SK-N-SH (cell line): Measurements from ENCODE around the gene TSEN2. TPM values are rescaled to one million over a fixed set of nuclear protein-coding genes. Genes with fewer than 3 reads are reported as not detected.
A peak's percentile ranks its signal among the peaks of the same experiment; 100 is the strongest.

Experiments used
- CTCF ChIA-PET: fragments of 300-600, 350-600 bp; formaldehyde crosslinking; extraction: SDS; loops from one replicate; lab custom pipeline; 2021; lab: Yijun Ruan, JAX
- POLR2A ChIA-PET: fragments of 350-600 bp; sonication (Branson Sonifier 250); formaldehyde crosslinking; extraction: SDS; loops from one replicate; lab custom pipeline; 2020; ENCODE audit warnings: antibody characterized with exemption, inconsistent platforms; lab: Yijun Ruan, JAX
- DNase-seq: peaks from one replicate; pipeline ENCODE4 v3.0.0; 2012
- H2AFZ ChIP-seq: fragments of 200-600 bp; sonication (generic); 2 replicates; pipeline ENCODE4 v1.8.1; 2016; ENCODE audit warnings: antibody characterized with exemption, mild to moderate bottlenecking, low read depth
- H3F3A ChIP-seq: fragments of 200-600 bp; sonication (generic); replicated peaks from 2 replicates; pipeline ENCODE3; 2016; ENCODE audit warnings: antibody characterized with exemption, mild to moderate bottlenecking; ENCODE audit not compliant: insufficient read depth
- H3K27ac ChIP-seq, 2 experiments: fragments of 200-500 bp in 1 of 2; fragments of 200-600 bp in 1 of 2; sonication (Bioruptor generic) in 1 of 2; sonication (generic), shearing (Covaris generic) in 1 of 2; 2 replicates each; pipeline versions ENCODE4 v1.5.1 to v1.6.1; 2014 to 2016; ENCODE audit warnings: low read depth in 2 of 2, inconsistent platforms in 1 of 2, low read length in 1 of 2, mild to moderate bottlenecking in 1 of 2, mixed read lengths in 1 of 2
- H3K27me3 ChIP-seq: fragments of 200-600 bp; sonication (generic), shearing (Covaris generic); 2 replicates; pipeline ENCODE4 v1.6.1; 2016; ENCODE audit warnings: mixed run types; ENCODE audit not compliant: insufficient read depth
- H3K36me3 ChIP-seq, 2 experiments: fragments of 200-500 bp in 1 of 2; fragments of 200-600 bp in 1 of 2; sonication (Bioruptor generic) in 1 of 2; sonication (generic) in 1 of 2; replicated peaks in 1 of 2; 2 replicates each; pipeline versions ENCODE3 to v1.5.1; 2014 to 2016; ENCODE audit warnings: low read length in 1 of 2, mild to moderate bottlenecking in 1 of 2; ENCODE audit not compliant: insufficient read depth in 2 of 2, control insufficient read depth in 1 of 2
- H3K4me1 ChIP-seq, 2 experiments: fragments of 200-500 bp in 1 of 2; fragments of 200-600 bp in 1 of 2; sonication (Bioruptor generic) in 1 of 2; sonication (generic), shearing (Covaris generic) in 1 of 2; 2 replicates each; pipeline versions ENCODE4 v1.5.1 to v1.6.1; 2014 to 2016; ENCODE audit warnings: low read depth in 1 of 2, low read length in 1 of 2, mixed run types in 1 of 2; ENCODE audit not compliant: insufficient read depth in 2 of 2, control insufficient read depth in 1 of 2
- H3K4me2 ChIP-seq: fragments of 200-600 bp; sonication (generic), shearing (Covaris generic); 2 replicates; pipeline ENCODE4 v1.6.1; 2017; ENCODE audit warnings: mixed run types
- H3K4me3 ChIP-seq, 2 experiments: fragments of 200-500 bp in 1 of 2; fragments of 200-600 bp in 1 of 2; sonication (Bioruptor generic) in 1 of 2; sonication (generic), shearing (Covaris generic) in 1 of 2; 2 replicates each; pipeline versions ENCODE4 v1.5.1 to v1.8.1; 2014 to 2016; ENCODE audit warnings: low read depth in 2 of 2, inconsistent platforms in 1 of 2, low read length in 1 of 2, mild to moderate bottlenecking in 1 of 2, mixed read lengths in 1 of 2, moderate library complexity in 1 of 2
- H3K79me2 ChIP-seq: fragments of 200-600 bp; sonication (generic); 2 replicates; pipeline ENCODE4 v1.8.1; 2017; ENCODE audit warnings: mild to moderate bottlenecking; ENCODE audit not compliant: insufficient read depth
- H3K9ac ChIP-seq: fragments of 200-600 bp; sonication (generic); 2 replicates; pipeline ENCODE4 v1.6.1; 2017; ENCODE audit warnings: mixed run types
- H3K9me2 ChIP-seq: fragments of 200-600 bp; sonication (generic); 2 replicates; pipeline ENCODE4 v1.6.1; 2017; ENCODE audit warnings: mixed run types
- H3K9me3 ChIP-seq: fragments of 200-600 bp; sonication (generic); 2 replicates; pipeline ENCODE4 v1.6.1; 2017; ENCODE audit warnings: mixed run types, mild to moderate bottlenecking, moderate library complexity
- H4K20me1 ChIP-seq: fragments of 200-600 bp; sonication (generic); 2 replicates; pipeline ENCODE4 v1.6.1; 2017; ENCODE audit warnings: mild to moderate bottlenecking, mixed run types; ENCODE audit not compliant: insufficient read depth
- CHD2 ChIP-seq: fragments of 150-350 bp; IDR thresholded peaks from 2 replicates; pipeline ENCODE4 v1.6.1; 2018; ENCODE audit warnings: low read length; ENCODE audit not compliant: partially characterized antibody
- ELF1 ChIP-seq: IDR thresholded peaks from 2 replicates; pipeline ENCODE4 v1.4.0; 2012
- EZH2phosphoT487 ChIP-seq: fragments of 200-600 bp; sonication (generic); IDR thresholded peaks from 2 replicates; pipeline ENCODE4 v1.6.1; 2017; ENCODE audit warnings: low read depth, mixed run types, mild to moderate bottlenecking, antibody characterized with exemption, moderate library complexity, borderline replicate concordance
- FOSL2 ChIP-seq: IDR thresholded peaks from 2 replicates; pipeline ENCODE4 v1.4.0; 2012; ENCODE audit warnings: low read depth, mild to moderate bottlenecking, moderate library complexity, borderline replicate concordance
- FOXJ3 ChIP-seq: sonication (generic); formaldehyde crosslinking; IDR thresholded peaks from 2 replicates; pipeline ENCODE4 v1.5.1; 2020; ENCODE audit warnings: mild to moderate bottlenecking, missing genetic modification reagents
- MAX ChIP-seq: IDR thresholded peaks from 2 replicates; pipeline ENCODE4 v1.4.0; 2012; ENCODE audit warnings: low read depth
- MXI1 ChIP-seq: IDR thresholded peaks from 2 replicates; pipeline ENCODE4 v1.6.1; 2012; ENCODE audit warnings: mild to moderate bottlenecking, low read depth, low read length, improper control_type of control experiment
- POLR2AphosphoS5 ChIP-seq: IDR thresholded peaks from 2 replicates; pipeline ENCODE4 v1.6.1; 2012; ENCODE audit warnings: low read depth, low read length
- RAD21 ChIP-seq: IDR thresholded peaks from 2 replicates; pipeline ENCODE4 v1.6.1; 2012; ENCODE audit warnings: mild to moderate bottlenecking, low read length
- RCOR1 ChIP-seq: fragments of 150-350 bp; IDR thresholded peaks from 2 replicates; pipeline ENCODE4 v1.6.1; 2017; ENCODE audit warnings: antibody characterized with exemption, low read length
- RFX5 ChIP-seq: IDR thresholded peaks from 2 replicates; pipeline ENCODE4 v1.6.1; 2012; ENCODE audit warnings: mild to moderate bottlenecking, improper control_type of control experiment, low read length
- RXRA ChIP-seq: IDR thresholded peaks from 2 replicates; pipeline ENCODE4 v1.4.0; 2012; ENCODE audit warnings: low read depth, mild to moderate bottlenecking, borderline replicate concordance
- SMC3 ChIP-seq: IDR thresholded peaks from 2 replicates; pipeline ENCODE4 v1.6.1; 2012; ENCODE audit warnings: low read depth, low read length, improper control_type of control experiment
- TAF1 ChIP-seq: IDR thresholded peaks from 2 replicates; pipeline ENCODE4 v1.6.1; 2012; ENCODE audit warnings: low read depth, mild to moderate bottlenecking, low read length, moderate library complexity, borderline replicate concordance
- TCF12 ChIP-seq: IDR thresholded peaks from 2 replicates; pipeline ENCODE4 v1.4.0; 2012
- TEAD4 ChIP-seq: IDR thresholded peaks from 2 replicates; pipeline ENCODE4 v1.4.0; 2012; ENCODE audit warnings: mild to moderate bottlenecking, borderline replicate concordance; ENCODE audit not compliant: insufficient read depth
- USF1 ChIP-seq: IDR thresholded peaks from 2 replicates; pipeline ENCODE4 v1.4.0; 2012; ENCODE audit warnings: low read depth, borderline replicate concordance
- WGBS: methylation state at CpG from one replicate; pipeline ENCODE4 v1.1.6; 2017; ENCODE audit warnings: low lambda C conversion rate; 5-methylcytosine and 5-hydroxymethylcytosine counted together
- polyA plus RNA-seq, 3 experiments: library from polyadenylated mRNA; depleted of rRNA; stranded (reverse); fragments of >200 nt; gene quantifications; 2 replicates each; pipeline ENCODE4 v1.2.3, GENCODE V29; 2012
- TF ChIP-seq, protein P1 (sequence below): IDR thresholded peaks from 2 replicates; pipeline ENCODE4 v1.4.0; 2012; ENCODE audit warnings: low read depth, borderline replicate concordance
- TF ChIP-seq, protein P2 (sequence below): fragments of 150-350 bp; IDR thresholded peaks from 2 replicates; pipeline ENCODE4 v1.6.1; 2016; ENCODE audit warnings: mild to moderate bottlenecking, low read depth, low read length
- TF ChIP-seq, protein P3 (sequence below): fragments of 150-350 bp; IDR thresholded peaks from 2 replicates; pipeline ENCODE4 v1.6.1; 2017; ENCODE audit warnings: antibody characterized with exemption, low read length, low read depth, borderline replicate concordance
- TF ChIP-seq, protein P4 (sequence below): fragments of 200-600 bp; sonication (generic); IDR thresholded peaks from 2 replicates; pipeline ENCODE4 v1.6.1; 2017; ENCODE audit warnings: antibody characterized with exemption, mild to moderate bottlenecking, moderate library complexity

The TSEN2 gene
- polyA plus RNA-seq, 1 of the 3 experiments (the other 2 are of a cell fraction): 13.0 TPM

GRCh38 chr3:12532182-12532581 is 47.9 kb downstream of the TSEN2 start:
- Histone ChIP-seq H2AFZ (no peak overlapping the region), H3K9me3 (no peaks in the 10 kb centered on the region), H3K79me2 (no peaks in the 10 kb centered on the region), H3K36me3 (peaks cover 15 to 21% of the 10 kb centered on the region in 2 experiments), H3K27me3 (no peaks in the 10 kb centered on the region), H3F3A (no peaks in the 10 kb centered on the region), H3K27ac (no peak overlapping the region), H3K9me2 (no peaks in the 10 kb centered on the region), H3K9ac (no peak overlapping the region), H4K20me1 (no peaks in the 10 kb centered on the region), H3K4me3 (no peak overlapping the region), H3K4me2 (no peak overlapping the region), H3K4me1 (no peaks in the 10 kb centered on the region)
- ChIA-PET CTCF (no interaction called here), POLR2A (no interaction called here)
- WGBS: 97% methylated on average over 5 of the region's 5 CpGs
- no peak for DNase-seq
- TF ChIP-seq POLR2AphosphoS5 (no peak), MXI1 (no peak), TAF1 (no peak), RXRA (no peak), SMC3 (no peak), FOSL2 (no peak), RAD21 (no peak), FOXJ3 (CRISPR knock-in tag) (no peak), RFX5 (no peak), EZH2phosphoT487 (no peak), TCF12 (no peak), CHD2 (no peak), MAX (no peak), ELF1 (no peak)
- TF ChIP-seq, protein P1, sequence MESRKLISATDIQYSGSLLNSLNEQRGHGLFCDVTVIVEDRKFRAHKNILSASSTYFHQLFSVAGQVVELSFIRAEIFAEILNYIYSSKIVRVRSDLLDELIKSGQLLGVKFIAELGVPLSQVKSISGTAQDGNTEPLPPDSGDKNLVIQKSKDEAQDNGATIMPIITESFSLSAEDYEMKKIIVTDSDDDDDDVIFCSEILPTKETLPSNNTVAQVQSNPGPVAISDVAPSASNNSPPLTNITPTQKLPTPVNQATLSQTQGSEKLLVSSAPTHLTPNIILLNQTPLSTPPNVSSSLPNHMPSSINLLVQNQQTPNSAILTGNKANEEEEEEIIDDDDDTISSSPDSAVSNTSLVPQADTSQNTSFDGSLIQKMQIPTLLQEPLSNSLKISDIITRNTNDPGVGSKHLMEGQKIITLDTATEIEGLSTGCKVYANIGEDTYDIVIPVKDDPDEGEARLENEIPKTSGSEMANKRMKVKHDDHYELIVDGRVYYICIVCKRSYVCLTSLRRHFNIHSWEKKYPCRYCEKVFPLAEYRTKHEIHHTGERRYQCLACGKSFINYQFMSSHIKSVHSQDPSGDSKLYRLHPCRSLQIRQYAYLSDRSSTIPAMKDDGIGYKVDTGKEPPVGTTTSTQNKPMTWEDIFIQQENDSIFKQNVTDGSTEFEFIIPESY: no peak

DNA sequence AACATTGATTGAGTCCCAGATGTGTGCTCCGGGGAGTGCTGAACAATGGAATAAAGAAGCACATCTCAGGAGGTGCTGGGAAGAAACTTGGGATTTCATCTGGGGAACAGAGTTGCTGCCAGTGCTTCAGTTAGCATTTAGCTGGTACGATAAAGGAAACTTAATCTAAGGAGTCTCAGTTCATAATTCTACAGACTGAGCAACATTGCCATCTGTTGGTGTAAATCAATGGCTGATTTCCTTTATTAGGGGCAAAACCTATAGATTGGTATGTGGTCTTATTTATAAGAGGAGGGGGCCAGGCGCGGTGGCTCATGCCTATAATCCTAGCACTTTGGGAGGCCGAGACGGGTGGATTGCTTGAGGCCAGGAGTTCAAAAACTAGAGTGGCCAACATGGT is 52.1 kb downstream of the TSEN2 start:
- Histone ChIP-seq H3K79me2 (no peaks in the 10 kb centered on the region), H3F3A (no peaks in the 10 kb centered on the region), H3K9ac (no peak overlapping the region), H2AFZ (no peak overlapping the region), H3K4me3 (no peak overlapping the region), H4K20me1 (no peaks in the 10 kb centered on the region), H3K36me3 (peaks cover 12 to 16% of the 10 kb centered on the region in 2 experiments), H3K9me2 (no peaks in the 10 kb centered on the region), H3K4me2 (no peak overlapping the region), H3K27me3 (no peaks in the 10 kb centered on the region), H3K4me1 (no peaks in the 10 kb centered on the region), H3K27ac (no peak overlapping the region), H3K9me3 (no peaks in the 10 kb centered on the region)
- POLR2A ChIA-PET: no interaction called here
- no peak for DNase-seq
- CTCF ChIA-PET: interaction anchor here (0.7 to 2.4 kb wide), 3 partner anchors 16 to 53 kb away, joined by 3 to 8 read pairs (median 3); partner anchors contain the start of gene TSEN2
- WGBS: 90% methylated on average over 6 of the region's 6 CpGs
- TF ChIP-seq CHD2: no peak
- TF ChIP-seq, protein P2, sequence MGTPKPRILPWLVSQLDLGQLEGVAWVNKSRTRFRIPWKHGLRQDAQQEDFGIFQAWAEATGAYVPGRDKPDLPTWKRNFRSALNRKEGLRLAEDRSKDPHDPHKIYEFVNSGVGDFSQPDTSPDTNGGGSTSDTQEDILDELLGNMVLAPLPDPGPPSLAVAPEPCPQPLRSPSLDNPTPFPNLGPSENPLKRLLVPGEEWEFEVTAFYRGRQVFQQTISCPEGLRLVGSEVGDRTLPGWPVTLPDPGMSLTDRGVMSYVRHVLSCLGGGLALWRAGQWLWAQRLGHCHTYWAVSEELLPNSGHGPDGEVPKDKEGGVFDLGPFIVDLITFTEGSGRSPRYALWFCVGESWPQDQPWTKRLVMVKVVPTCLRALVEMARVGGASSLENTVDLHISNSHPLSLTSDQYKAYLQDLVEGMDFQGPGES: no peak
- TF ChIP-seq RAD21: peak; percentile 39
- TF ChIP-seq SMC3: no peak
- TF ChIP-seq, protein P3, sequence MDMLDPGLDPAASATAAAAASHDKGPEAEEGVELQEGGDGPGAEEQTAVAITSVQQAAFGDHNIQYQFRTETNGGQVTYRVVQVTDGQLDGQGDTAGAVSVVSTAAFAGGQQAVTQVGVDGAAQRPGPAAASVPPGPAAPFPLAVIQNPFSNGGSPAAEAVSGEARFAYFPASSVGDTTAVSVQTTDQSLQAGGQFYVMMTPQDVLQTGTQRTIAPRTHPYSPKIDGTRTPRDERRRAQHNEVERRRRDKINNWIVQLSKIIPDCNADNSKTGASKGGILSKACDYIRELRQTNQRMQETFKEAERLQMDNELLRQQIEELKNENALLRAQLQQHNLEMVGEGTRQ: no peak
- no peak for TF ChIP-seq USF1
- no peak for TF ChIP-seq MAX
- TF ChIP-seq MXI1: no peak
- no peak for TF ChIP-seq RCOR1
- no peak for TF ChIP-seq TEAD4
- TF ChIP-seq, protein P4, sequence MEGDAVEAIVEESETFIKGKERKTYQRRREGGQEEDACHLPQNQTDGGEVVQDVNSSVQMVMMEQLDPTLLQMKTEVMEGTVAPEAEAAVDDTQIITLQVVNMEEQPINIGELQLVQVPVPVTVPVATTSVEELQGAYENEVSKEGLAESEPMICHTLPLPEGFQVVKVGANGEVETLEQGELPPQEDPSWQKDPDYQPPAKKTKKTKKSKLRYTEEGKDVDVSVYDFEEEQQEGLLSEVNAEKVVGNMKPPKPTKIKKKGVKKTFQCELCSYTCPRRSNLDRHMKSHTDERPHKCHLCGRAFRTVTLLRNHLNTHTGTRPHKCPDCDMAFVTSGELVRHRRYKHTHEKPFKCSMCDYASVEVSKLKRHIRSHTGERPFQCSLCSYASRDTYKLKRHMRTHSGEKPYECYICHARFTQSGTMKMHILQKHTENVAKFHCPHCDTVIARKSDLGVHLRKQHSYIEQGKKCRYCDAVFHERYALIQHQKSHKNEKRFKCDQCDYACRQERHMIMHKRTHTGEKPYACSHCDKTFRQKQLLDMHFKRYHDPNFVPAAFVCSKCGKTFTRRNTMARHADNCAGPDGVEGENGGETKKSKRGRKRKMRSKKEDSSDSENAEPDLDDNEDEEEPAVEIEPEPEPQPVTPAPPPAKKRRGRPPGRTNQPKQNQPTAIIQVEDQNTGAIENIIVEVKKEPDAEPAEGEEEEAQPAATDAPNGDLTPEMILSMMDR: peak; percentile 33; the same call in 1 of the 2 replicates
